Effector memory CD4-positive, alpha-beta T cell (primary cell): Measurements from ENCODE around the gene MSLN.

ENCODE experiments used
- DNase-seq, 3 donors: peaks; one replicate each; pipeline ENCODE4 v3.0.0-alpha.2; 2020
- H3K27ac ChIP-seq: 2 replicates; pipeline ENCODE4 v1.7.0; 2013; ENCODE audit warnings: mild to moderate bottlenecking, low read length, moderate library complexity; ENCODE audit not compliant: insufficient read depth, poor library complexity, severe bottlenecking
- H3K27me3 ChIP-seq: replicated peaks from 2 replicates; pipeline ENCODE4 v1.7.0; 2013; ENCODE audit warnings: mild to moderate bottlenecking, low read length; ENCODE audit not compliant: insufficient read depth, control insufficient read depth, poor library complexity, severe bottlenecking
- H3K36me3 ChIP-seq: 2 replicates; pipeline ENCODE4 v1.7.0; 2013; ENCODE audit warnings: mild to moderate bottlenecking, low read length, moderate library complexity; ENCODE audit not compliant: control insufficient read depth, insufficient read depth
- H3K4me1 ChIP-seq: 2 replicates; pipeline ENCODE4 v1.7.0; 2013; ENCODE audit warnings: low read length, mild to moderate bottlenecking; ENCODE audit not compliant: control insufficient read depth, insufficient read depth, poor library complexity, severe bottlenecking
- H3K4me3 ChIP-seq: 2 replicates; pipeline ENCODE4 v1.7.0; 2013; ENCODE audit warnings: low read length, low read depth, mild to moderate bottlenecking; ENCODE audit not compliant: insufficient read depth, poor library complexity, severe bottlenecking
- H3K9me3 ChIP-seq: 2 replicates; pipeline ENCODE4 v1.7.0; 2013; ENCODE audit warnings: mild to moderate bottlenecking, low read length, moderate library complexity; ENCODE audit not compliant: control insufficient read depth

The MSLN gene

DNA sequence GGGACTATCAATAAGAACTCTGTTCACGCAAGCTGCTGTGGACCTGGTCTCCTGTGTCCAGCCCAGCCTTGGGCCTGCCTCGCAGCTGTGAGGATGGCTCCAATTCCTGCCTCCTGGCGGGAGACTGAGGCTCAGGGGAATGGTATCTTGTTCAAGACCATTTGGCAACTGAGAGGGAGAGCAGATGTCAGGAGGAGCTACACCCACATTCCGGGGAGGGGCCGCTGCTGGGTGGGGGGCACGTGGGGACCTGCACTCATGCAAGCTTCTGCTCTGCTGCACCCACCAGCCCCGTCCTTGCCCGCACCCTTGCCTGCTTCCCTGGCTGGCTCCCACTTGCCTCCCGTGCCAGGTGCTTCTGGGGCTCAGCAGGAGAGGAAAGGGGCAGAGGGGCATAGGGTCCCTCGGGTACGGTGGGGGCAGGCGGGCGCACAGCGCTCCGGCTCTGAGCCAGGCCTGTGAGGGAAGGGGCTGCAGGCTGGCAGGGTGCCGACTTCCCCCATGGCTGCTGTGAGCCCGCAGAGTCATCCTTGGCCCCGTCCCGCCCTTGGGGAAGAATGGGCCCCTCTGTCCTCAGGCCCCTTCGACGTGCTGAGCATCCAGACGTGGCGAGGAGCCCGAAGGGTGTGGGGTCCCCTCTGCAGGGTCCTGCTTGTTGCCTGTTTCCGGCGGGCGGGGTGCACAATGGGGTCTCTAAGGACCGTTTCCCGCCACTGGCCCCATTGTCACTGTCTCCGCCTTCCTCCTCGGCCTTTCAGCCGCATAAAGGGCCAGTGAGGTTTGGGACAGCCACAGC is 42.9 kb upstream of the MSLN start:
- Histone ChIP-seq H3K27me3 (no peaks in the 10 kb centered on the region), H3K4me3 (no peak overlapping the region), H3K27ac (no peak overlapping the region), H3K9me3 (no peaks in the 10 kb centered on the region), H3K4me1 (peaks cover 33% of the 10 kb centered on the region), H3K36me3 (no peaks in the 10 kb centered on the region)
- no peak for DNase-seq

GRCh38 chr16:718389-718788 is 42.1 kb upstream of the MSLN start:
- Histone ChIP-seq H3K4me3 (no peak overlapping the region), H3K9me3 (no peaks in the 10 kb centered on the region), H3K27me3 (no peaks in the 10 kb centered on the region), H3K4me1 (peaks cover 33% of the 10 kb centered on the region), H3K36me3 (no peaks in the 10 kb centered on the region), H3K27ac (no peak overlapping the region)
- DNase-seq: no peak

DNA sequence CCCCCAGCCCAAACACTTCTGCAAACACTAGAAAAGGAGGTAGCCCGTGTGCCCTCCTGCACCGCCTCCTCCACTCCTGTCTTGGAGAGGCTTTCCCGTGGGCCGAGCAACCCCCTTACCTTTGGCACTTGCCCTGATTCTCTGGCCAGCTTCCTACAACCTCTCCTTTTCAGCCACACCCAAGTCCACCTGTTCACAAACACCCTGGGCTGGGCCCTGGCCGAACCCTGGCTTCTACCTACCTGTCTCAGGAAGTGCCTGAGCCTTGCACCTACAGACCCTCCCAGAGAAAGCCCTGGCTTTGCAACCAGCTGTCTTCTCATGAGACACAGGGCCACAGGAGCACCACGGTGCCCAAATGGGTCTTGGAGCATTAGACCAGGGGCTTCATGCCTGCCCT is 41.6 kb upstream of the MSLN start:
- no peaks in the 10 kb centered on the region for H3K9me3 ChIP-seq
- H3K27me3 ChIP-seq: no peaks in the 10 kb centered on the region
- H3K27ac ChIP-seq: no peak overlapping the region
- H3K4me1 ChIP-seq: peaks cover 33% of the 10 kb centered on the region
- no peaks in the 10 kb centered on the region for H3K36me3 ChIP-seq
- no peak for DNase-seq
- no peak overlapping the region for H3K4me3 ChIP-seq

DNA sequence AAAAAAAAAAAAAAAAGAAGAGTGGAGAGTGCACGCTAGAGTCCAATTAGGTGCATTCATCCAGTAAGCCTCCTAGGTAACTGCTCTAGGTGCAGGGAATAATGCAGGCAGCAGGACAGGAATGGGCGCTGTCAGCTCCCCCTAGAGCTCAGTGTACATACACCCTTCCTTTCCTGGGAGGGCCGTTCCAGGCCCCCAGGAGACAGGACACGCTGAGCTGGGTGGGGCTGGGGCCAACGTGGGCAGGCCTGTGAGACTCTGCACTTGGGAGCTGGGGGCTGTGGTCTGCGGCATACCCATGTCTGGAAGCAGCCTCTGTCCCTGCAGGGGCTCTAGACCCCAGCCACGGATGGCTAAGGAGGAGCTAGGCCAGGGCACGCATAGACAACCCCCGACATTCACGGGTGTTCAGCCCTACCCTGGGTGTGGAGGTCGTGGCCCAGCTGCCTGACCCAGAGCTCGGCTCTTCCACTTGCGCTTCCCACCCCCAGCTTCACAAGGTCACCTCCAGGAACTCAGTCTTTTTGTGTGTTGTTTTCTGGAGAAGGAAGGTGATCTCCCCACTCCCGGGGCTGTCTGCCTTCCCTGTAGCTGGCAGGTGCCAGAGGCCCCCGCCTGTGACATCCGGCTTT is 40.6 kb upstream of the MSLN start:
- no peaks in the 10 kb centered on the region for H3K36me3 ChIP-seq
- H3K4me3 ChIP-seq: peak overlapping the region; percentile 56
- H3K27ac ChIP-seq: peak overlapping the region; percentile 51
- no peaks in the 10 kb centered on the region for H3K9me3 ChIP-seq
- no peaks in the 10 kb centered on the region for H3K27me3 ChIP-seq
- peaks cover 29% of the 10 kb centered on the region for H3K4me1 ChIP-seq
- DNase-seq: no peak

GRCh38 chr16:720447-720989 is 40.0 kb upstream of the MSLN start:
- H3K27ac ChIP-seq: peak overlapping the region; percentile 51
- no peaks in the 10 kb centered on the region for H3K9me3 ChIP-seq
- DNase-seq: no peak
- H3K4me1 ChIP-seq: peaks cover 27% of the 10 kb centered on the region
- H3K4me3 ChIP-seq: peak overlapping the region; percentile 56
- H3K27me3 ChIP-seq: no peaks in the 10 kb centered on the region
- H3K36me3 ChIP-seq: no peaks in the 10 kb centered on the region

DNA sequence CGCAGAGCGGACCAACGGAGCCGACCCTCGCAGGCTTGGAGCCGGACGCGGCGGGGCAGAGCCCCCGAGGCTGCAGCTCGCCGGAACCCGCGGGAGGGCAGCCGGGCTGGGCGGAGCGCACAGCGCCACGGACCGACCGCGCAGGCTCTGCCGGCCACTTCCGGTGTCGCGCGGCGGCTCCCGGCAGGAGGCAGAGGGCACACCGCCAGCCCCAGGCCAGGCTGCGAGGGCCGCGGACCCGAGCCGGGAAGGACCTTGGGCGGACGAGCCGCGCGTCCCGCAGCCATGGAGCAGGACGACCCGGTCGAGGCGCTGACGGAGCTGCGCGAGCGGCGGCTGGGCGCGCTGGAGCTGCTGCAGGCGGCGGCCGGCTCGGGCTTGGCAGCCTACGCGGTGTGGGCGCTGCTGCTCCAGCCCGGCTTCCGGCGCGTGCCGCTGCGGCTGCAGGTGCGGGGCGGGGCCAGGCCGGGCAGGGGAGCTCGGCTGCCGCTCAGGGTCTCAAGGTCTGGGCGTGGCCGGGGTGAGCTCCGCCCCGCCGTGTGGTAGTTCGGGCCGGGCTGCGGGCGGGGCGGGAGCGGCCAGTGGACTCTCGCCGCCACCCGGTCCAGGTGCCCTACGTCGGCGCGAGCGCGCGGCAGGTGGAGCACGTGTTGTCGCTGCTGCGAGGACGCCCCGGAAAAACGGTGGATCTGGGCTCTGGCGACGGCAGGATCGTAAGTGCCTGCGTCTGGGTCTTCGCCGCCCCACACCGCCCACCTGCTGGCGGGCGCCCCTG is 39.4 kb upstream of the MSLN start, which contains the start of gene ANTKMT:
TSS of gene ANTKMT (plus strand) at position 157 of the 775 bp plus-strand sequence. CDS start at position 286, 129 bp downstream.
- Histone ChIP-seq H3K27ac (peak within 1 kb of the TSS; percentile 51), H3K4me3 (peak within 1 kb of the TSS; percentile 56), H3K27me3 (no peaks in the 10 kb centered on the region), H3K4me1 (peaks cover 22% of the 10 kb centered on the region), H3K36me3 (no peaks in the 10 kb centered on the region), H3K9me3 (no peaks in the 10 kb centered on the region)
- peak; percentile 56 to 67 (median 58) for DNase-seq

DNA sequence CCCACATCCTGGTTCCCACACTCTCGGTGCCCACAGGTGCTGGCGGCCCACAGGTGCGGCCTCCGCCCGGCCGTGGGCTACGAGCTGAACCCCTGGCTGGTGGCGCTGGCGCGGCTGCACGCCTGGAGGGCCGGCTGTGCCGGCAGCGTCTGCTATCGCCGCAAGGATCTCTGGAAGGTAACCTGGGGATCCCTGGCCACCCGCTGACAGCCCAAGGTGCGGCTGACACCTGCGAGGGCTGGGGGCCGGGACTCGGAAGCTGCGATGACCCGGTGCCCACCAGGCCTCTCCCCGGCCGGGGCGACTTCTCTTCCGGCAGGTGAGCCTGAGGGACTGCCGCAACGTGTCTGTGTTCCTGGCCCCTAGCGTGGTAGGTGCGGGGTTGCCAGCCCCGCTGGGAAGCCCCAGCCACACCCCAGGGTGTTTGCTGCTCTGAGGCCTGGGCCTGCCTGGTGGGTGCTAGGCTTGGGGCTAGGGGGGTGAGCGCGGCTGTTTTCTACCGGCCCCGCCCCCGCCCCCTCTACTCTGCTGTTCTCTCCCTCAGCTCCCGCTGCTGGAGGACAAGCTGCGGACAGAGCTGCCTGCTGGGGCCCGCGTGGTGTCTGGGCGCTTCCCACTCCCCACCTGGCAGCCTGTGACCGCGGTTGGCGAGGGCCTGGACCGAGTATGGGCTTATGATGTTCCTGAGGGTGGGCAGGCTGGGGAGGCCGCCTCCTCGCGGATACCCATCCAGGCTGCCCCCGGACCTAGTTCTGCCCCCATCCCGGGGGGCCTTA is 38.6 kb upstream of the MSLN start:
- Histone ChIP-seq H3K4me1 (peaks cover 27% of the 10 kb centered on the region), H3K36me3 (no peaks in the 10 kb centered on the region), H3K4me3 (no peak overlapping the region), H3K9me3 (no peaks in the 10 kb centered on the region), H3K27me3 (no peaks in the 10 kb centered on the region), H3K27ac (peak overlapping the region; percentile 37)
- DNase-seq: no peak

GRCh38 chr16:722835-723633 is 37.5 kb upstream of the MSLN start:
- Histone ChIP-seq H3K36me3 (no peaks in the 10 kb centered on the region), H3K9me3 (no peaks in the 10 kb centered on the region), H3K27ac (no peak overlapping the region), H3K4me3 (no peak overlapping the region), H3K27me3 (no peaks in the 10 kb centered on the region), H3K4me1 (peaks cover 36% of the 10 kb centered on the region)
- DNase-seq: no peak

- Histone ChIP-seq H3K4me1 (peaks cover 39% of the 10 kb centered on the region), H3K9me3 (no peaks in the 10 kb centered on the region), H3K4me3 (no peak overlapping the region), H3K27me3 (no peaks in the 10 kb centered on the region), H3K27ac (no peak overlapping the region), H3K36me3 (no peaks in the 10 kb centered on the region)
- no peak for DNase-seq
These were observed 36.8 kb upstream of the MSLN start for GRCh38 chr16:723695-724094.
